SK-N-SH (cell line): ENCODE data around the gene OIP5.

ENCODE experiments used
- EZH2phosphoT487 ChIP-seq: fragments of 200-600 bp; sonication (generic); IDR thresholded peaks from 2 replicates; pipeline ENCODE4 v1.6.1; 2017; ENCODE audit warnings: low read depth, mixed run types, mild to moderate bottlenecking, antibody characterized with exemption, moderate library complexity, borderline replicate concordance
- GATA2 ChIP-seq: sonication (generic); formaldehyde crosslinking; IDR thresholded peaks from 2 replicates; pipeline ENCODE4 v1.5.0; 2020; ENCODE audit warnings: mild to moderate bottlenecking, missing genetic modification reagents
- TAF1 ChIP-seq: IDR thresholded peaks from 2 replicates; pipeline ENCODE4 v1.6.1; 2012; ENCODE audit warnings: low read depth, mild to moderate bottlenecking, low read length, moderate library complexity, borderline replicate concordance
- TCF12 ChIP-seq: IDR thresholded peaks from 2 replicates; pipeline ENCODE4 v1.4.0; 2012
- TF ChIP-seq, protein P1 (sequence below): fragments of 200-600 bp; sonication (generic); IDR thresholded peaks from 2 replicates; pipeline ENCODE4 v1.6.1; 2017; ENCODE audit warnings: antibody characterized with exemption, mild to moderate bottlenecking, moderate library complexity
- TF ChIP-seq, protein P2 (sequence below): fragments of 150-350 bp; IDR thresholded peaks from 2 replicates; pipeline ENCODE4 v1.6.1; 2016; ENCODE audit warnings: mild to moderate bottlenecking, low read depth, low read length
- TF ChIP-seq, protein P3 (sequence below): IDR thresholded peaks from 2 replicates; pipeline ENCODE4 v1.6.1; 2012; ENCODE audit warnings: mild to moderate bottlenecking, low read depth, low read length, moderate library complexity

DNA sequence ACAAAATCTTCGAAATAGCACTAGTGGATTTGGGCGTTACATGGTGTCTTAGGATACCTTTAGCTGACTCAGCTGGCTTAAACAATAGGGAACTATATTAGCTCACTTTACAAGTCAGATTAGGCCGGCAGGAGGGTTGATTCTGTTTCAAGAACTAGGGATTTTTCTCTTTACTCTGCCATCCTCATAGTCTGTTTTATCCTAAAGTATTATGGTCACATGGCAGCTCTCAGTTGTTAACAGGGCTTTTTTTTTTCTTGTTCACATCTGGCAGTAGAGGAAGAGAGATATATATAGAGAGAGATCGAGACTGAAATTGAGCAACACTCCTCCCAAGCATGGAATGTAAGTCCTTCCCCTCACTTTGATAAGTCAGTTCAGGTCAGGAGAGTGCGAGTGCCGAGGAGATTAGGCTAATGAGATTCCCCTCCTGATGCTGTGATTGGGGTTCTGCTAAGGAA lies 68.5 kb downstream of the OIP5 start:
- TF ChIP-seq EZH2phosphoT487 (no peak), TAF1 (no peak), TCF12 (no peak), GATA2 (CRISPR knock-in tag) (no peak)
- TF ChIP-seq, protein P1, sequence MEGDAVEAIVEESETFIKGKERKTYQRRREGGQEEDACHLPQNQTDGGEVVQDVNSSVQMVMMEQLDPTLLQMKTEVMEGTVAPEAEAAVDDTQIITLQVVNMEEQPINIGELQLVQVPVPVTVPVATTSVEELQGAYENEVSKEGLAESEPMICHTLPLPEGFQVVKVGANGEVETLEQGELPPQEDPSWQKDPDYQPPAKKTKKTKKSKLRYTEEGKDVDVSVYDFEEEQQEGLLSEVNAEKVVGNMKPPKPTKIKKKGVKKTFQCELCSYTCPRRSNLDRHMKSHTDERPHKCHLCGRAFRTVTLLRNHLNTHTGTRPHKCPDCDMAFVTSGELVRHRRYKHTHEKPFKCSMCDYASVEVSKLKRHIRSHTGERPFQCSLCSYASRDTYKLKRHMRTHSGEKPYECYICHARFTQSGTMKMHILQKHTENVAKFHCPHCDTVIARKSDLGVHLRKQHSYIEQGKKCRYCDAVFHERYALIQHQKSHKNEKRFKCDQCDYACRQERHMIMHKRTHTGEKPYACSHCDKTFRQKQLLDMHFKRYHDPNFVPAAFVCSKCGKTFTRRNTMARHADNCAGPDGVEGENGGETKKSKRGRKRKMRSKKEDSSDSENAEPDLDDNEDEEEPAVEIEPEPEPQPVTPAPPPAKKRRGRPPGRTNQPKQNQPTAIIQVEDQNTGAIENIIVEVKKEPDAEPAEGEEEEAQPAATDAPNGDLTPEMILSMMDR = no peak
- TF ChIP-seq, protein P2, sequence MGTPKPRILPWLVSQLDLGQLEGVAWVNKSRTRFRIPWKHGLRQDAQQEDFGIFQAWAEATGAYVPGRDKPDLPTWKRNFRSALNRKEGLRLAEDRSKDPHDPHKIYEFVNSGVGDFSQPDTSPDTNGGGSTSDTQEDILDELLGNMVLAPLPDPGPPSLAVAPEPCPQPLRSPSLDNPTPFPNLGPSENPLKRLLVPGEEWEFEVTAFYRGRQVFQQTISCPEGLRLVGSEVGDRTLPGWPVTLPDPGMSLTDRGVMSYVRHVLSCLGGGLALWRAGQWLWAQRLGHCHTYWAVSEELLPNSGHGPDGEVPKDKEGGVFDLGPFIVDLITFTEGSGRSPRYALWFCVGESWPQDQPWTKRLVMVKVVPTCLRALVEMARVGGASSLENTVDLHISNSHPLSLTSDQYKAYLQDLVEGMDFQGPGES = no peak
- TF ChIP-seq, protein P3, sequence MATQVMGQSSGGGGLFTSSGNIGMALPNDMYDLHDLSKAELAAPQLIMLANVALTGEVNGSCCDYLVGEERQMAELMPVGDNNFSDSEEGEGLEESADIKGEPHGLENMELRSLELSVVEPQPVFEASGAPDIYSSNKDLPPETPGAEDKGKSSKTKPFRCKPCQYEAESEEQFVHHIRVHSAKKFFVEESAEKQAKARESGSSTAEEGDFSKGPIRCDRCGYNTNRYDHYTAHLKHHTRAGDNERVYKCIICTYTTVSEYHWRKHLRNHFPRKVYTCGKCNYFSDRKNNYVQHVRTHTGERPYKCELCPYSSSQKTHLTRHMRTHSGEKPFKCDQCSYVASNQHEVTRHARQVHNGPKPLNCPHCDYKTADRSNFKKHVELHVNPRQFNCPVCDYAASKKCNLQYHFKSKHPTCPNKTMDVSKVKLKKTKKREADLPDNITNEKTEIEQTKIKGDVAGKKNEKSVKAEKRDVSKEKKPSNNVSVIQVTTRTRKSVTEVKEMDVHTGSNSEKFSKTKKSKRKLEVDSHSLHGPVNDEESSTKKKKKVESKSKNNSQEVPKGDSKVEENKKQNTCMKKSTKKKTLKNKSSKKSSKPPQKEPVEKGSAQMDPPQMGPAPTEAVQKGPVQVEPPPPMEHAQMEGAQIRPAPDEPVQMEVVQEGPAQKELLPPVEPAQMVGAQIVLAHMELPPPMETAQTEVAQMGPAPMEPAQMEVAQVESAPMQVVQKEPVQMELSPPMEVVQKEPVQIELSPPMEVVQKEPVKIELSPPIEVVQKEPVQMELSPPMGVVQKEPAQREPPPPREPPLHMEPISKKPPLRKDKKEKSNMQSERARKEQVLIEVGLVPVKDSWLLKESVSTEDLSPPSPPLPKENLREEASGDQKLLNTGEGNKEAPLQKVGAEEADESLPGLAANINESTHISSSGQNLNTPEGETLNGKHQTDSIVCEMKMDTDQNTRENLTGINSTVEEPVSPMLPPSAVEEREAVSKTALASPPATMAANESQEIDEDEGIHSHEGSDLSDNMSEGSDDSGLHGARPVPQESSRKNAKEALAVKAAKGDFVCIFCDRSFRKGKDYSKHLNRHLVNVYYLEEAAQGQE = no peak
